ENCODE results near the gene PCLO. TPM values are rescaled to one million over a fixed set of nuclear protein-coding genes. Genes with fewer than 3 reads are reported as not detected.
"Not testable (repeated sequence)": the region's sequence is repeated elsewhere in the genome, so short reads cannot be mapped to it uniquely, and the experiment has no call there.

The PCLO gene
- total RNA-seq, 2 donors from 2014 or later: 10.9 to 20.8 TPM

- no peak for ATAC-seq
- H3K4me3 ChIP-seq: no peak overlapping the region
- TF ChIP-seq POLR2A (IDR thresholded peaks at IDR 0.05): no peak
- TF ChIP-seq CTCF (IDR thresholded peaks at IDR 0.05): no peak
- H3K9me3 ChIP-seq: no peaks in the 10 kb centered on the region
- no peaks in the 10 kb centered on the region for H3K4me1 ChIP-seq
- no peaks in the 10 kb centered on the region for H3K36me3 ChIP-seq (replicated peaks in 1 of 2; ENCODE audit: insufficient read depth in 1 of 2, low read depth in 2 of 2)
- H3K27ac ChIP-seq: no peak overlapping the region
- no peaks in the 10 kb centered on the region for H3K27me3 ChIP-seq
- 92 to 95% methylated on average over 1 of the region's 1 CpG for WGBS, 2 donors
- DNase-seq: no peak
- intact Hi-C loops (cut with DNase I): no loop called here
Measured at GRCh38 chr7:82906502-82906901, 256.2 kb downstream of the PCLO start.

- Histone ChIP-seq H3K4me1 (no peaks in the 10 kb centered on the region), H3K27ac (no peak overlapping the region), H3K9me3 (no peaks in the 10 kb centered on the region), H3K27me3 (no peaks in the 10 kb centered on the region), H3K36me3 (replicated peaks in 1 of 2; ENCODE audit: insufficient read depth in 1 of 2, low read depth in 2 of 2) (no peaks in the 10 kb centered on the region), H3K4me3 (no peak overlapping the region)
- intact Hi-C loops (cut with DNase I): no loop called here
- no peak for DNase-seq
- no peak for TF ChIP-seq POLR2A (IDR thresholded peaks at IDR 0.05)
- no peak for TF ChIP-seq CTCF (IDR thresholded peaks at IDR 0.05)
- no peak for ATAC-seq
- WGBS, 2 donors: 75 to 88% methylated on average over 3 of the region's 3 CpGs
Measured at GRCh38 chr7:82904871-82905270, 257.8 kb downstream of the PCLO start.

GRCh38 chr7:82901098-82901497 lies 261.6 kb downstream of the PCLO start:
- H3K9me3 ChIP-seq; H3K27me3 ChIP-seq; H3K27ac ChIP-seq; intact Hi-C loops (cut with DNase I); H3K36me3 ChIP-seq (replicated peaks in 1 of 2; ENCODE audit: insufficient read depth in 1 of 2, low read depth in 2 of 2); H3K4me3 ChIP-seq; H3K4me1 ChIP-seq; DNase-seq; ATAC-seq: not testable (repeated sequence)
- WGBS, 2 donors: 69 to 85% methylated on average over 2 of the region's 2 CpGs

- no peak for TF ChIP-seq CTCF (IDR thresholded peaks at IDR 0.05)
- no peak for TF ChIP-seq POLR2A (IDR thresholded peaks at IDR 0.05)
- ATAC-seq (no peak), DNase-seq (no peak)
- H3K27ac ChIP-seq: no peak overlapping the region
- intact Hi-C loops (cut with DNase I): no loop called here
- no peaks in the 10 kb centered on the region for H3K36me3 ChIP-seq (replicated peaks in 1 of 2; ENCODE audit: insufficient read depth in 1 of 2, low read depth in 2 of 2)
- no peaks in the 10 kb centered on the region for H3K4me1 ChIP-seq
- 78 to 79% methylated on average over 3 of the region's 3 CpGs for WGBS, 2 donors
- no peak overlapping the region for H3K4me3 ChIP-seq
- no peaks in the 10 kb centered on the region for H3K9me3 ChIP-seq
- H3K27me3 ChIP-seq: no peaks in the 10 kb centered on the region
Measured at GRCh38 chr7:82897500-82897899, 265.2 kb downstream of the PCLO start.

- ATAC-seq; H3K4me1 ChIP-seq; intact Hi-C loops (cut with DNase I); H3K36me3 ChIP-seq (replicated peaks in 1 of 2; ENCODE audit: insufficient read depth in 1 of 2, low read depth in 2 of 2); H3K27me3 ChIP-seq; H3K9me3 ChIP-seq; H3K4me3 ChIP-seq; H3K27ac ChIP-seq; DNase-seq: not testable (repeated sequence)
- WGBS, 2 donors: 81 to 88% methylated on average over 7 of the region's 7 CpGs
Measured at GRCh38 chr7:82894341-82894740, 268.3 kb downstream of the PCLO start.

GRCh38 chr7:82886324-82886723 lies 276.4 kb downstream of the PCLO start:
- H3K4me1 ChIP-seq: no peaks in the 10 kb centered on the region
- H3K27ac ChIP-seq: no peak overlapping the region
- H3K9me3 ChIP-seq: no peaks in the 10 kb centered on the region
- H3K36me3 ChIP-seq (replicated peaks in 1 of 2; ENCODE audit: insufficient read depth in 1 of 2, low read depth in 2 of 2): no peaks in the 10 kb centered on the region
- TF ChIP-seq POLR2A (IDR thresholded peaks at IDR 0.05): no peak
- no peak for TF ChIP-seq CTCF (IDR thresholded peaks at IDR 0.05)
- ATAC-seq (no peak), DNase-seq (no peak)
- 0 to 40% methylated on average over 1 of the region's 1 CpG for WGBS, 2 donors
- H3K27me3 ChIP-seq: no peaks in the 10 kb centered on the region
- intact Hi-C loops (cut with DNase I): no loop called here
- no peak overlapping the region for H3K4me3 ChIP-seq

All from body of pancreas (tissue), 4 donors.